Measurements from ENCODE around the gene CHRNA10. TPM values are rescaled to one million over a fixed set of nuclear protein-coding genes. Genes with fewer than 3 reads are reported as not detected.

Gene CHRNA10
- total RNA-seq, 4 donors from 2014 or later = 1.2 to 5.2 (median 1.3) TPM; not detected in 1

DNA sequence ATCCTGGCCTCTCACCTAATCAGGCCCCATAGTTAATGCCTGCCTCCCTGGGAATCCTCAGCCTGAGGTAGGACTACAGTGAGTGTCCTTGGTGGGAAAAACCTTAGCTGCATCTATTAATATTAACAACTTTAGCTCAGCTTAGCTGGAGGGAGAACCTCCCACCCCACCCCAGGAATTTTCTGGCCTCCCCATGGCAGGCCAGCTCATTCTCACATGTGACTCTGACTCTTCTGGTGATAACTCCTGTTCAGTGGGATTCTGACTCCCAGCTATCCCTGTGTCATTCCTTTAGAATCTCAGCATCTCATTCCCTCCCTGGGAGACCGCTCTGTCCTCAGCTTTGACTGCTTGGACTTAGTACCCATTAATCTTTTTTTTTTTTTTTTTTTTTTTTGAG is 43.9 kb downstream of the CHRNA10 start:
- WGBS, 2 donors (ENCODE audit: low coverage in 1 of 2) = 86 to 96% methylated on average over 1 of the region's 1 CpG
- intact Hi-C loops (cut with DNase I; ENCODE audit: low total_unique reads) (no loop called here), in situ Hi-C loops (cut with MboI; ENCODE audit: low pct_ligation_motif_present in 1 of 4, low pct_unique_long_range_greater_than_20kb in 1 of 4, low sequenced_read_pairs in 3 of 4) (no loop called here)
- H3K36me3 ChIP-seq = no peaks in the 10 kb centered on the region
- H3K9me3 ChIP-seq = no peaks in the 10 kb centered on the region
- no peak for DNase-seq
- H3K4me1 ChIP-seq = no peaks in the 10 kb centered on the region
- no peak overlapping the region for H3K27ac ChIP-seq
- no peaks in the 10 kb centered on the region for H3K27me3 ChIP-seq
- no peak for TF ChIP-seq POLR2AphosphoS5 (IDR thresholded peaks at IDR 0.05)
- no peak overlapping the region for H3K4me3 ChIP-seq

DNA sequence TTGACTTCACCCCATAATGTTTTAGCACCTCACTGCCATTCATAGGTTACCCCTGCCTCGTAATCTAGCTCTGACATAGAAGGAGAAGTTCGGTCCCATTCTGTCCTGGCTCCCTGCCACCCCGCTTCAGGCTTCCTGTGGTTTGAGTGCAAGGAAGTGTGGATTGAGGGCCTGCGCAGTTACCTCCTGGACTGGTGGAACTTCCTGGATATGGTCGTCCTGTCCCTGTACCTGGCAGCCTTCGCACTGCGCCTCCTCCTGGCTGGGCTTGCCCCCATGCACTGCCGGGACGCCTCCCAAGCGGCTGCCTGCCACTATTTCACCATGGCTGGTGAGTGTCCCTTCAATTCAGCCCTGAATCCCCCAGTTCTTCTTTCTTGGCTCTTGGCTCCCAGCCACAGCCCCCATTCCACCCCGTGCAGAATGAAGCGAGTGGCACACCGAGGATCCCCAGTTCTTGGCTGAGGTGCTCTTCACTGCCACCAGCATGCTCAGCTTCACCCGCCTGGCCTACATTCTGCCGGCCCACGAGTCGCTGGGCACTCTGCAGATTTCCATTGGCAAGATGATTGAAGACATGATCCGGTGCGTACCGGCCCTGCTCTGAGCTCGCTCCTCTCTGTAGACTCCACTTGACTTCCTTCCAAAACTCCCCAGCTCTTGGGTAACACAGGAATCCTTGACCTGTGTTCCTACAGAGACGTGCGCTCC is 44.8 kb downstream of the CHRNA10 start:
- H3K36me3 ChIP-seq = no peaks in the 10 kb centered on the region
- H3K27ac ChIP-seq = no peak overlapping the region
- no peak overlapping the region for H3K4me3 ChIP-seq
- peak; percentile 30 for DNase-seq
- intact Hi-C loops (cut with DNase I; ENCODE audit: low total_unique reads) (no loop called here), in situ Hi-C loops (cut with MboI; ENCODE audit: low pct_ligation_motif_present in 1 of 4, low pct_unique_long_range_greater_than_20kb in 1 of 4, low sequenced_read_pairs in 3 of 4) (no loop called here)
- TF ChIP-seq, protein P1, sequence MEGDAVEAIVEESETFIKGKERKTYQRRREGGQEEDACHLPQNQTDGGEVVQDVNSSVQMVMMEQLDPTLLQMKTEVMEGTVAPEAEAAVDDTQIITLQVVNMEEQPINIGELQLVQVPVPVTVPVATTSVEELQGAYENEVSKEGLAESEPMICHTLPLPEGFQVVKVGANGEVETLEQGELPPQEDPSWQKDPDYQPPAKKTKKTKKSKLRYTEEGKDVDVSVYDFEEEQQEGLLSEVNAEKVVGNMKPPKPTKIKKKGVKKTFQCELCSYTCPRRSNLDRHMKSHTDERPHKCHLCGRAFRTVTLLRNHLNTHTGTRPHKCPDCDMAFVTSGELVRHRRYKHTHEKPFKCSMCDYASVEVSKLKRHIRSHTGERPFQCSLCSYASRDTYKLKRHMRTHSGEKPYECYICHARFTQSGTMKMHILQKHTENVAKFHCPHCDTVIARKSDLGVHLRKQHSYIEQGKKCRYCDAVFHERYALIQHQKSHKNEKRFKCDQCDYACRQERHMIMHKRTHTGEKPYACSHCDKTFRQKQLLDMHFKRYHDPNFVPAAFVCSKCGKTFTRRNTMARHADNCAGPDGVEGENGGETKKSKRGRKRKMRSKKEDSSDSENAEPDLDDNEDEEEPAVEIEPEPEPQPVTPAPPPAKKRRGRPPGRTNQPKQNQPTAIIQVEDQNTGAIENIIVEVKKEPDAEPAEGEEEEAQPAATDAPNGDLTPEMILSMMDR (IDR thresholded peaks at IDR 0.05) = no peak
- TF ChIP-seq POLR2A (IDR thresholded peaks at IDR 0.05) (no peak), POLR2AphosphoS5 (IDR thresholded peaks at IDR 0.05) (no peak), EP300 (IDR thresholded peaks at IDR 0.05; ENCODE audit: low read depth) (no peak)
- H3K27me3 ChIP-seq = no peaks in the 10 kb centered on the region
- WGBS, 2 donors (ENCODE audit: low coverage in 1 of 2) = 63% methylated on average over 23 of the region's 23 CpGs; no CpG with 5 or more reads in 1 of the 2 donors
- no peaks in the 10 kb centered on the region for H3K4me1 ChIP-seq
- H3K9me3 ChIP-seq = no peaks in the 10 kb centered on the region

DNA sequence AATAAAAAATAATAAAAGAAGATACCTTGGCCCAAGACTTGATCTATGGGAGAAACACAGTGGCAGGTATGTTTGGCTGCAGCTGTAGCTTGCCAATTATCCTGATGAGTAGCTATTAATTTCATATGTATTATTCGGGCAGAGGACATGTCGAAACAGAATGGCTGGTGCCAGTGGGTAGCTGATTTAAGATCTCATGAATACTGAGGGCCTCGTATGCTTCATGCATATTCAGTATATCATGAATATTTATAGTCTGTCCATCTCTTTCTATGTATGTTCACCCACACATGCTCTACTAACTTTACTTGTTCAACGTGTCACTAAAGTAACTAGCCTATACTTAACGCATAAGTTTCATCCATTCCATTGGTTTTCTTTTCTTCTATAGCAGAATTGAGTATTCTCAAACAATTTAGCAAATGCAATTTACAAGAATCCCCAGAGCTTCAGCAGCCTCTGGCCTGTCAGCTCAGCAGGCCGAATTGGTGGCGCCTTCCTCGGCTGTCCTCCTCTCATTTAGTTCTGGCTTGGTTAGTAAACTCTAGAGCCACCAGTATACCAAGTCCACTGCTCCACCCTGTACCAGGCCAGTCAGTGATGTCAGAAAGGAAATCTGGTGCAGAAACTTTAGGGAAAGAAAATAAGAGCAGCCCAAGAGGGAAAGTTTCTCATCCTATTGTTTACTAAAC is 47.3 kb downstream of the CHRNA10 start:
- Histone ChIP-seq H3K27me3 (no peaks in the 10 kb centered on the region), H3K4me3 (no peak overlapping the region), H3K4me1 (no peaks in the 10 kb centered on the region), H3K36me3 (no peaks in the 10 kb centered on the region), H3K9me3 (no peaks in the 10 kb centered on the region), H3K27ac (no peak overlapping the region)
- TF ChIP-seq POLR2A (IDR thresholded peaks at IDR 0.05) (no peak), POLR2AphosphoS5 (IDR thresholded peaks at IDR 0.05) (no peak), EP300 (IDR thresholded peaks at IDR 0.05; ENCODE audit: low read depth) (no peak)
- TF ChIP-seq, protein P1 (IDR thresholded peaks at IDR 0.05) = no peak
- WGBS, 2 donors (ENCODE audit: low coverage in 1 of 2) = 62 to 66% methylated on average over 8 of the region's 8 CpGs
- in situ Hi-C loops (cut with MboI; ENCODE audit: low pct_ligation_motif_present in 1 of 4, low pct_unique_long_range_greater_than_20kb in 1 of 4, low sequenced_read_pairs in 3 of 4) (loop anchor here in 1 of 4 donors (25.0 kb wide), 1 partner anchor 162 kb away; no protein-coding TSS in a partner anchor), intact Hi-C loops (cut with DNase I; ENCODE audit: low total_unique reads) (no loop called here)
- DNase-seq = no peak

DNA sequence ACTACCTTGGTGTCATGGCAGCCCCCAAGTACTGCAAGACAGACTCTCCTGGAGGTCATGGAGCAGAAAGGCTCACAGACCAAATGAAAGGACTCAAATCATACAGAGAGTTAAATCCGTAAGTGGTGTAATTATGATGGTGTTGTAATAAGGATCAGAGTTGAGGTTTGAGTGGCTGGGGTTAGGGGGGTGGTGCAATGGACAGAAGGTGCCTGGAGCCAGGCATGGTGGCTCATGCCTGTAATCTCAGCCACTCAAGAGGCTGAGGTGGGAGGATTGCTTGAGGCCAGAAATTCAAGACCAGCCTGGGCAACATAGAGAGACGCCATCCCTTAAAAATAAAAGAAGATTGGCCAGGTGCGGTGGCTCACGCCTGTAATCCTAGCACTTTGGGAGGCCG is 48.1 kb downstream of the CHRNA10 start:
- H3K27ac ChIP-seq = no peak overlapping the region
- 95% methylated on average over 5 of the region's 5 CpGs; no CpG with 5 or more reads in 1 of the 2 donors for WGBS, 2 donors (ENCODE audit: low coverage in 1 of 2)
- no peaks in the 10 kb centered on the region for H3K9me3 ChIP-seq
- no peaks in the 10 kb centered on the region for H3K27me3 ChIP-seq
- no peak for TF ChIP-seq POLR2A (IDR thresholded peaks at IDR 0.05)
- TF ChIP-seq, protein P1 (IDR thresholded peaks at IDR 0.05) = no peak
- no peak for TF ChIP-seq EP300 (IDR thresholded peaks at IDR 0.05; ENCODE audit: low read depth)
- TF ChIP-seq POLR2AphosphoS5 (IDR thresholded peaks at IDR 0.05) = no peak
- H3K36me3 ChIP-seq = no peaks in the 10 kb centered on the region
- DNase-seq = no peak
- H3K4me3 ChIP-seq = no peak overlapping the region
- intact Hi-C loops (cut with DNase I; ENCODE audit: low total_unique reads) (no loop called here), in situ Hi-C loops (cut with MboI; ENCODE audit: low pct_ligation_motif_present in 1 of 4, low pct_unique_long_range_greater_than_20kb in 1 of 4, low sequenced_read_pairs in 3 of 4) (loop anchor here in 1 of 4 donors (25.0 kb wide), 1 partner anchor 161 kb away; no protein-coding TSS in a partner anchor)
- H3K4me1 ChIP-seq = no peaks in the 10 kb centered on the region

Data from transverse colon (tissue), 4 donors.